Measurements from ENCODE around the gene SLC22A8. TPM values are rescaled to one million over a fixed set of nuclear protein-coding genes. Genes with fewer than 3 reads are reported as not detected.

Gene SLC22A8
- total and polyA plus RNA-seq, 9 donors = 0.18 TPM; not detected in 8

GRCh38 chr11:63023841-63024648 lies 8.4 kb upstream of the SLC22A8 start:
- peak; percentile 78 to 91 (median 87) for DNase-seq
- no peak overlapping the region for H3K4me3 ChIP-seq
- intact Hi-C loops (cut with DNase I) = loop anchor here (1.0 to 2.0 kb wide), 2 partner anchors 117 to 118 kb away; no protein-coding TSS in a partner anchor
- no peak overlapping the region for H3K27ac ChIP-seq
- WGBS, 3 donors = 5 to 10% (median 9%) methylated on average over 17 to 19 of the region's 19 CpGs
- H3K27me3 ChIP-seq = no peaks in the 10 kb centered on the region
- no peak for TF ChIP-seq EP300 (IDR thresholded peaks at IDR 0.05)
- no peak for TF ChIP-seq POLR2A (IDR thresholded peaks at IDR 0.05)
- peak; percentile 86 to 96 (median 93) for TF ChIP-seq CTCF (IDR thresholded peaks at IDR 0.05)
- H3K4me1 ChIP-seq (ENCODE audit: insufficient read depth) = peaks cover 1% of the 10 kb centered on the region
- H3K9me3 ChIP-seq = no peaks in the 10 kb centered on the region
- no peaks in the 10 kb centered on the region for H3K36me3 ChIP-seq

GRCh38 chr11:63023222-63023814 lies 7.7 kb upstream of the SLC22A8 start:
- no peak for TF ChIP-seq POLR2A (IDR thresholded peaks at IDR 0.05)
- no peak for TF ChIP-seq EP300 (IDR thresholded peaks at IDR 0.05)
- no peak for TF ChIP-seq CTCF (IDR thresholded peaks at IDR 0.05)
- no peak overlapping the region for H3K27ac ChIP-seq
- H3K4me3 ChIP-seq = no peak overlapping the region
- WGBS, 3 donors = 86 to 92% (median 88%) methylated on average over 11 of the region's 11 CpGs
- H3K36me3 ChIP-seq = no peaks in the 10 kb centered on the region
- peaks cover 1% of the 10 kb centered on the region for H3K4me1 ChIP-seq (ENCODE audit: insufficient read depth)
- DNase-seq = no peak
- no peaks in the 10 kb centered on the region for H3K9me3 ChIP-seq
- intact Hi-C loops (cut with DNase I) = loop anchor here (1.0 to 2.0 kb wide), 2 partner anchors 117 kb away; no protein-coding TSS in a partner anchor
- H3K27me3 ChIP-seq = no peaks in the 10 kb centered on the region

GRCh38 chr11:63022441-63022840 lies 6.8 kb upstream of the SLC22A8 start:
- Histone ChIP-seq H3K9me3 (no peaks in the 10 kb centered on the region), H3K4me1 (ENCODE audit: insufficient read depth) (peaks cover 1% of the 10 kb centered on the region), H3K36me3 (no peaks in the 10 kb centered on the region), H3K27ac (no peak overlapping the region), H3K4me3 (no peak overlapping the region), H3K27me3 (no peaks in the 10 kb centered on the region)
- intact Hi-C loops (cut with DNase I) = loop anchor here in 3 of 4 donors (2.0 kb wide), 1 partner anchor 116 kb away; no protein-coding TSS in a partner anchor
- 55 to 66% (median 56%) methylated on average over 6 of the region's 6 CpGs for WGBS, 3 donors
- DNase-seq = no peak
- TF ChIP-seq CTCF (IDR thresholded peaks at IDR 0.05) = no peak
- no peak for TF ChIP-seq EP300 (IDR thresholded peaks at IDR 0.05)
- TF ChIP-seq POLR2A (IDR thresholded peaks at IDR 0.05) = no peak

- WGBS, 3 donors = 53 to 70% (median 60%) methylated on average over 18 to 24 of the region's 24 CpGs
- TF ChIP-seq CTCF (IDR thresholded peaks at IDR 0.05) = no peak
- TF ChIP-seq POLR2A (IDR thresholded peaks at IDR 0.05) = no peak
- no peak for TF ChIP-seq EP300 (IDR thresholded peaks at IDR 0.05)
- H3K4me1 ChIP-seq (ENCODE audit: insufficient read depth) = peaks cover 2% of the 10 kb centered on the region
- H3K9me3 ChIP-seq = no peaks in the 10 kb centered on the region
- H3K27me3 ChIP-seq = no peaks in the 10 kb centered on the region
- H3K36me3 ChIP-seq = no peaks in the 10 kb centered on the region
- DNase-seq = no peak
- H3K4me3 ChIP-seq = no peak overlapping the region
- no peak overlapping the region for H3K27ac ChIP-seq
- intact Hi-C loops (cut with DNase I) = no loop called here
Measured at GRCh38 chr11:63020671-63021291, 5.1 kb upstream of the SLC22A8 start.
